GM21825 (cell line): ENCODE measurements around the gene PLEKHO2.

ENCODE experiments used
- ATAC-seq: cut with Tn5 transposase; IDR thresholded peaks from one replicate; pipeline ENCODE4 v1.9.1; 2021; ENCODE audit warnings: mild to moderate bottlenecking, moderate library complexity; ENCODE audit not compliant: unreplicated experiment

The PLEKHO2 gene

DNA sequence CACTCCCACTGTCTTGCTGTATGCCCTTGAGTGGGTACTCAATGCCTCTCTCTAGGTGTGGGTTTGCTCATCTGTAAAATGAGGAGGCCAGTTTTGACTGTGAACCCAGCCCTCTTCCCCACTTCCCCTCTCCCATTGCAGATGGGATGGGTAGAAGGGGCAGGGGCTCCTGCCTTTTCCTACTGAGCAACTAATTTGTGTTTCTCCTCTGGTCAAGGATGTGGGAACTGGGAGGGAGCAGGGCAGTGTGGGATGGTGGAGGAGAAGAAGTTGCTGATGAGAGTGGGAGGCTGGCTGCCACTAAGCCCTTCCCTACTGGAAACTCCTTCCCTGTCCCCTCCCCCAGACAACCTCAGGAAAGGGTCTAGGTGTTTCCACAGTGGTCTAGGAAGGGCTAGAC lies 49.8 kb downstream of the PLEKHO2 start:
- no peak for ATAC-seq

DNA sequence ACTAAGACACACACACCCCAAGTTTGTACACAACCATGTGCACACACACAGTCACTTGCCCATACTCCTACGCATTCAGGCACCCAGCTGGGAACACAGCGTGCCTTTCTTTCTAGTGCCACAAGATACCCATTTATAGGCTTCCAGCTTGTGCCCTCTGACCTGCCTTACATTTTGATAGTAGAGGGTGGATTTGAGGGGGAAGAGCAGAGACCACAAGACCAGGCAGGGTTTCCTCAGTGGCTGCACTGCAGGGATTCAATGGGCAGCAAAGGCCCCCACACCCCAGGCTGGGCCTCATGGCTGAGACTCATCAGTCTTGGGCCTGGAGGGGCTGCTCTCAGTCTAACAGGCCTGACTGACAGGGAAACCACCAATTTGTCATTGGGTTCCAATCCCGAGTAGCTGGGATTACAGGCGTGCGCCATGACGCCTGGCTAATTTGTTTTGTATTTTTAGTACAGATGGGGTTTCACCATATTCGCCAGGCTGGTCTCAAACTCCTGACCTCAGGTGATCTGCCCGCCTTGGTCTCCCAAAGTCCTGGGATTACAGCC lies 51.2 kb downstream of the PLEKHO2 start:
- no peak for ATAC-seq

DNA sequence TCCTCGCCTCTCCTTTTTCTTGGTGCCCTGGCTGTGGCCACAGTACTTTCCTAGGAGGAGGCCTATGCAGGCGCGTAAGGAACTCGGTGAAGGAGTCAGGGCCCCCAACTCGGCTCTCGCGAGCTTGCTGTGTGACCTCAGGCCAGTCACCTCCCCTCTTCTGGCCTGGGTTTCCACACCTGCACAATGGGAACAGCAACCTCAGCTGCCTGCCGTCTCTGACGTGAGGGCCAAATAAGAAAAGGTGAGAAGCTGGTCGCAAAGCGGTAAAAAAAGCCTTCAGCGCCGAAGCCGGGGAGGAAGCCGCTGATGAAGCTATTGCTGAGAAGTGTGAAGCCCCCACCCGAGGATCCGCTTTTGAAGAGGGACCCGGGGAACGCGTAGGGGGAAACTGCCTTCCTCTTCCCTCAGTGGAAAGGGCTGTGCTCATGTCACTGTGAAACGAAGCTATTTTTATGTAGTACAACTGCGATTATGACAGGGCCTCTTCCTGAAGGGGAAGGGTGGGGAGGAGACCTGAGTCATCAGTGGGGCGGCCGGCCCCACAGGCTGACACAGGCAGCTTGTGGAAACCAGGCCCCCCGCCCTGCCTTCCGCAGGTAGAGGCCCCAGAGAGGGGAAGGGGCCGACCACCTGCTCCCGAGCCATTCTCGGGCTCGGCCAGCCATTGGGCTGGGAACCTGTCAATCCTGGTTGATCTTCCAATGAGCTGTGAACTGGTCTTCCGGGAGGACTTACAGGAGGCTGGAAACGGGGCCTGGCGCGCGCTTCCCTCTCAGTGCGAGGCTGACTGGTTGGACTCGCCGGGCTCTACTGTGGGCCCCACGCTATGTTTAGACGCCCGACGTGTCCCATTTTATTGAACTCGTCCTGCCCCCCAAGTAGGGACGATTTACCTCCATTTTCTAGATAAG lies 52.0 kb downstream of the PLEKHO2 start:
- ATAC-seq = peak; percentile 57

GRCh38 chr15:64894395-64895056 lies 52.8 kb downstream of the PLEKHO2 start:
- peak; percentile 23 for ATAC-seq

DNA sequence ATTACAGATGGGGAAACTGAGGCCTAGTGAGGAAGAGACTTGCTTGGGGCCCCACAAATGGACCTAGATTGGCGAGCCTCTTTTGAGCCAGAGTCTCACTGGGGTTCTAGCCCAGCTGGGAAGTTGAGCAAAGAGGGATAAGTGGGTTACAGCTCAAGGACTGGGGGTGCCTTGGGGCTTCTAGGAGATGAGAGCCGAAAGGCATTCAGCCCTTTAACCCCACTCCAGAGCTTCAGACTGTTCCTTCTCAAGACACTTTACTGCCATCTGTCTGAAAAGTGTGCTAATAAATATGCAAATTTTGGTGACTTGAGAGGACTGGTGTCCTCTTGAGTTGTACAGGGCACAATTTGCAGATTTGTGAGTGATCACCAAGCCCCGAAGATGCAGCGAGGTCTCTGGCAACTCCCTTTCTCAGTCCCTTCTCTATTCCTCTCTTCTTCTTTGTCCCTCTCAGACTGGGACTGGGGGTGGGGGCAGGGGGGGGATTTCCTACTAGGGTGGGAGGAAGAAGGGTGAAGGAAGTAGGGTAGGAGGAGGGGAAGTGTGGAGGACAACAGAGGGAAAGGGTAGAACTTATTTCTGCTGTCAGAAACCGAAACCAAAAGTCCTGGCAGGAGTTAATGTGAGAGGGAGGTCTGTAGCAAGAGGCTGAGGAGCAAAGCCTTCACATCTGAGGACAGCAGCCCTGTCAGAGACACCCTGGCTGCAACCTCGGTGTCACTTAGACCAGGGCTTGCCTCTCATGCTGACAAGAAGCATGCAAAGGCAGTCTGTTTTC lies 53.8 kb downstream of the PLEKHO2 start:
- no peak for ATAC-seq

DNA sequence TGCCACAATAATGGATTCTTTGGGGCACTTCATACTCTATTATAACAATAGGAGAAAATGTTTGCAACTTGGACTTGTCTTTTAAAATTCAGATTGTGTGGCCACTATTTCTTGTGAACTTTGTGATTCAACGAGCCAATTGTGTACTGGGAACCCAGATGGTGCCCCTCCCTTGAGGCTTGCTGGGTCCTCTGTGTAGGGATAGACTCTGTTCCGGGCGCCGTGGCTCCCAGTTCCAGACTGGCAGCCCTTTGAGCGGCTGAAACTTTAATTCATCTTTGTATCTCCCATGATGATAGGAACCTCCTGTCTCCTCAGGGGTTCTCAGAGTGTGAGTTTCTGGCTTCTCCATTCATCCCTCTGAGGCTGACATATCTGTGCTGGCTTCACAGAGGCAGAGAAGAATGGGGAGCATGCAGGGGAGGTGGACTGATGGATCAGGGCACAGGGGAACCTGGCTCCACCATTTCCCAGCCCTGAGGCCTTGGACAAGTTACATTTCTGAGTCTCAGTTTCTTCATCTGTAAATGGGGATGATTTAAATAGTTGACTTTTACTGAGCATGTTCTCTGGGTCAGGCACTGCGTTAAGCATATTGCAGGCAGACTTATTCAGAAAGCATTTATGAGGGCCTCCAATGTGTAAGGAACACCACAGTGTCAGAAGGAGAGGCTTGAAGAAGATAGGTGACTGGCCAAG lies 54.8 kb downstream of the PLEKHO2 start:
- no peak for ATAC-seq

DNA sequence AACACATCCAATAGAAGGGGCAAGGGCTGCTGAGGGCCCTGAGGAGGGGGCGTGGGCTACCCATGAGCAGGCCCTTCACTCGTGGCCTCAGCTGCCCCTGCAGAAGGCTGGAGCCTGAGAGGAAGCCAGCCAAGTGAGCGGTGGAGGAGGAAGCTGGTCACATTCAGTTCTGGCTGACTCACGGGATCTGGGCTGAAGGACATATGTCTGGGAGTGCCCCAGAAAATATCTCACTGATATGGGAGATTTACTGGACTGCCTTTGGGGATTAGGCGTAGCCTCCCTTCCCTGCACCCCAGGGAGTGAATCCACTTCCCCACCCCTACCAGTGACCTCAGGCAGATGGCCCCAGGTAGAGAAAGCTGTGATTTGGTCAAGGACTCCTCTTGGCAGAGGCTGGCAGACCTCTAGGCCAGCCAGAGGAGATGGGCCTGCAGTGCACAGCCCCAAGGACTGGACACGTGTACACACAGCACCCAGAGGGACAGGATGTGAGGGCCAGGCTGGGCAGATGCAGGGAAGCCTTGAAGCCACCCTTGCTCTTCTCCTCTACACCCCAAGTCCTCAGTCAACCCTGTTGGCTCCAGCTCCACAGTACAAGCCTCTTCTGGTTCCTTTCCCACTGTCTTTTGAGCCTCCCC lies 55.8 kb downstream of the PLEKHO2 start:
- ATAC-seq = no peak

- no peak for ATAC-seq
These were observed 56.7 kb downstream of the PLEKHO2 start for GRCh38 chr15:64898406-64898805.

GRCh38 chr15:64901141-64901540 lies 59.4 kb downstream of the PLEKHO2 start:
- ATAC-seq = no peak

- ATAC-seq = no peak
These were observed 60.2 kb downstream of the PLEKHO2 start for GRCh38 chr15:64901914-64902313.

DNA sequence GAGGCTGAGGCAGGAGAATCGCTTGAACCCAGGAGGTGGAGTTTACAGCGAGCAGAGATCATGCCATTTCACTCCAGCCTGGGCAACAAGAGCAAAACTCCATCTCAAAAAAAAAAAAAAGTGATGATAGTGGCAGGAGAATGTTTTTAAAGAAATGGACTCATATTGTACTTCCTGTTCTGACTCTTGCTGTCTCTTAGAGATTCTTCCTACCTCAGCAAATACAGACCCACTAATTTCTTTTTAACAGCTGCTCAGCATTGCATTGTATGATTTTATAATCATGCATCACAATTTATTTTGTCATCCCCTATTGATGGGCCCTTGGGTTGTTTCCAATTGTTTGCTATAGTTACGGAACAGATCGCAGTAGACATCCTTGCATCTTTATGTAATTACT lies 61.1 kb downstream of the PLEKHO2 start:
- ATAC-seq = no peak

GRCh38 chr15:64903326-64903950 lies 61.7 kb downstream of the PLEKHO2 start:
- no peak for ATAC-seq

DNA sequence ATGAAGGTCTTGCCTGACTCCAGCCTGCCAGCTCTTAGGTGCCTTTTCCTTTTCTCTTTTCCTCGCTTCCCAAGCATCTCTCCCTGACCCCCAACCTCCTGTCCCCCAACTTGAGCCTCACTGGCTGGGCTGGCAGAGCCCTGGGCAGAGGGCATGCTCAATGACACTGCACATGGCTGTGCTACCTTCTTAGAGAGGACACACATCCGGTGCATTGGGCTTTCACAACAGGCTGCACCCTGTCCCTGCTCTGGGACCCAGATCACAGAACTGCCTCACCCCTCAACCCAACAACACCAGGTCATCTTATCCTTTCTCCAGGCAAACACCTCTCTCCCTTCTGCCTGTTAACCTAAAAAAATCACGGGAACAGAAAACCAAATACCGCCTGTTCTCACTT lies 62.5 kb downstream of the PLEKHO2 start:
- ATAC-seq = no peak

- ATAC-seq = no peak
These were observed 63.6 kb downstream of the PLEKHO2 start for GRCh38 chr15:64905119-64905831.

DNA sequence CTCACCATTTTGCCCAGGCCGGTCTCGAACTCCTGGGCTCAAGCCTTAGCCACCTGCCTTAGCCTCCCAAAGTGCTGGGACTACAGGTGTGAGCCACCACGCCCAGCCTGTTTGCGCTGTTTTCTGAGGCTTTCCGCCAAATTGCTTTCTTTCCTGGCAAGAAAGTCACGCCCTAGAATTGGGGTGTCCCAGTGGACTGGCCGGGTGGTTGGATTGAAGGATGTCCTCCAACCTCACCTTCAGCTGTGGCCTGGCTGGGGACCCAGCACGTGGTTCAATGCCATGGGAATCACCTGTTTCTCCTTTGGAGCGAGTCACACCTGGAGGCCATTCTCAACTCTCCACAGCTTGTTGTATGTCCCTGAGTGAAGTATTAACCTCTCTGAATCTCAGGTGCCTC lies 64.2 kb downstream of the PLEKHO2 start:
- no peak for ATAC-seq

- ATAC-seq = no peak
These were observed 64.7 kb downstream of the PLEKHO2 start for GRCh38 chr15:64906402-64906801.

DNA sequence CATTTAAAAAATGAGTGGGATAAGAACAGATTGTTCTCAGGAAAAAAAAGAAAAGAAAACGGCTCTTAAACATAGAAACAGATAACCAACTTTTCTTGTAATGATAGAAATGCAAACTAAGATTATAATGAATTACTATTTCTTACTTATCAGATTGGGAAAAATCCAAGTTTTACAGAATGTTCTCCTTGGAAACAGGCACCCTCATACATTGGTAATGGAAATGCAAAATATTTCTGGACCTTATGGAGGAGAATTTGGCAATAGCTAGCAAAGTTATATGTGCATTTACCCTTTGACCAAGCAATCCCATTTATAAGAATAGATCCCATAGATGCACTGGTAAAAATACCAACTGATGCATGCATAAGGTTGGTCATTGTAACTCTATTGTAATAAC lies 66.3 kb downstream of the PLEKHO2 start:
- no peak for ATAC-seq

- no peak for ATAC-seq
These were observed 67.8 kb downstream of the PLEKHO2 start for GRCh38 chr15:64909546-64909945.
